ENCODE data around the gene MYO7B. TPM values are rescaled to one million over a fixed set of nuclear protein-coding genes. Genes with fewer than 3 reads are reported as not detected.

MYO7B gene
- polyA plus RNA-seq, 1 of the 3 experiments (the other 2 are of a cell fraction): 0.08 TPM

DNA sequence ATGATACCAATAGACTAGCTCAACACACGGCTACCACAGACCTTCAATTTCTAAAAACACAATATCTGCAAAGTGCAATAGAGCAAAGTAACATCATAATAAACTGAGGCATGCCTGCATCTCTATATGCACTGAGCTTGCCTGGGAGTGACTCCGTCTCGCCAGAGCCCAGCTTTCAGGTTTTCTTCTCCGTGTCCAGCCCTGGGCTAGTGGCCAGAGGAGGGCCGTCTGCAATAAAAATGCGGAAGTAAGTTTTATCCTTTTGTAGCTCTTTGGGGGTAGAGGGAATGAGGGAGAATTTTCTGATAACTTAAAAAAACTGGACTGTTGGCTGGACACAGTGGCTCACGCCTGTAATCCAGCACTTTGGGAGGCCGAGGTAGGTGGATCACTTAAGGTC, 69.5 kb downstream of the MYO7B start (continued):
- TF ChIP-seq, protein P1, sequence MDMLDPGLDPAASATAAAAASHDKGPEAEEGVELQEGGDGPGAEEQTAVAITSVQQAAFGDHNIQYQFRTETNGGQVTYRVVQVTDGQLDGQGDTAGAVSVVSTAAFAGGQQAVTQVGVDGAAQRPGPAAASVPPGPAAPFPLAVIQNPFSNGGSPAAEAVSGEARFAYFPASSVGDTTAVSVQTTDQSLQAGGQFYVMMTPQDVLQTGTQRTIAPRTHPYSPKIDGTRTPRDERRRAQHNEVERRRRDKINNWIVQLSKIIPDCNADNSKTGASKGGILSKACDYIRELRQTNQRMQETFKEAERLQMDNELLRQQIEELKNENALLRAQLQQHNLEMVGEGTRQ (IDR thresholded peaks at IDR 0.05; ENCODE audit: borderline replicate concordance, low read depth, low read length): no peak
- no peak for TF ChIP-seq TEAD4 (IDR thresholded peaks at IDR 0.05; ENCODE audit: borderline replicate concordance, insufficient read depth)
- TF ChIP-seq NFIC (IDR thresholded peaks at IDR 0.05; ENCODE audit: borderline replicate concordance): no peak
- no peak for TF ChIP-seq RCOR1 (IDR thresholded peaks at IDR 0.05; ENCODE audit: low read length)
- TF ChIP-seq, protein P2, sequence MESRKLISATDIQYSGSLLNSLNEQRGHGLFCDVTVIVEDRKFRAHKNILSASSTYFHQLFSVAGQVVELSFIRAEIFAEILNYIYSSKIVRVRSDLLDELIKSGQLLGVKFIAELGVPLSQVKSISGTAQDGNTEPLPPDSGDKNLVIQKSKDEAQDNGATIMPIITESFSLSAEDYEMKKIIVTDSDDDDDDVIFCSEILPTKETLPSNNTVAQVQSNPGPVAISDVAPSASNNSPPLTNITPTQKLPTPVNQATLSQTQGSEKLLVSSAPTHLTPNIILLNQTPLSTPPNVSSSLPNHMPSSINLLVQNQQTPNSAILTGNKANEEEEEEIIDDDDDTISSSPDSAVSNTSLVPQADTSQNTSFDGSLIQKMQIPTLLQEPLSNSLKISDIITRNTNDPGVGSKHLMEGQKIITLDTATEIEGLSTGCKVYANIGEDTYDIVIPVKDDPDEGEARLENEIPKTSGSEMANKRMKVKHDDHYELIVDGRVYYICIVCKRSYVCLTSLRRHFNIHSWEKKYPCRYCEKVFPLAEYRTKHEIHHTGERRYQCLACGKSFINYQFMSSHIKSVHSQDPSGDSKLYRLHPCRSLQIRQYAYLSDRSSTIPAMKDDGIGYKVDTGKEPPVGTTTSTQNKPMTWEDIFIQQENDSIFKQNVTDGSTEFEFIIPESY (IDR thresholded peaks at IDR 0.05; ENCODE audit: borderline replicate concordance, low read depth): no peak
- no peak for TF ChIP-seq SMC3 (IDR thresholded peaks at IDR 0.05; ENCODE audit: low read depth, low read length)

DNA sequence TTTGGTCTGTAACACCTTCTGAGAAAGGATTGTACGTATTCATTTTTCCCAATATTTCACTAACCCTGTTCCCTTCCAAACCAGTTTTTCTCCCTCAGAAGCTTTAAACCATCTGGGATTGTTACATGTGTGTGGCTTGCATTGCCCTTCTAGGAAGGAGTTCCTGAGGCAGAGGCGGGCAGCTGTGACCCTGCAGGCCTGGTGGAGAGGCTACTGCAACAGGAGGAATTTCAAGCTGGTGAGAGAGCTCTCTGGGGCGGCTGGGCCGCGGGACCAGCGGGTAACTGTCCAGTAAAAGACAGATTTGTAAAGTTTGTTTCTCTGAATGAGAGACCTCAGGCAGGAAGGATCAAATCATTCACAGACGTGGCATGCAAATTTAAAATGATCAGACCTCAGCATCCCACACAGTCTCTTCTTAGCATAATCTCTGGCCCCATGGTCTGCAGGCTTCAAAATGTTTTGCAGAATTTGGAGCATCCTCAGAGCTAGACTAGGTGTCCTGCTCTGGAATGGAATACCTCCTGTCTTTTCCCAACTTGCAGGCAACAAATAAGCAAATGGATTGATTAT, 70.3 kb downstream of the MYO7B start:
- Histone ChIP-seq H4K20me1 (ENCODE audit: insufficient read depth) (no peaks in the 10 kb centered on the region), H3F3A (replicated peaks; ENCODE audit: insufficient read depth) (no peaks in the 10 kb centered on the region), H3K27me3 (ENCODE audit: insufficient read depth) (no peaks in the 10 kb centered on the region), H3K9me3 (no peaks in the 10 kb centered on the region), H2AFZ (ENCODE audit: low read depth) (no peak overlapping the region), H3K4me3 (ENCODE audit: low read depth in 2 of 2, low read length in 1 of 2) (no peak overlapping the region), H3K9me2 (no peaks in the 10 kb centered on the region), H3K36me3 (replicated peaks in 1 of 2; ENCODE audit: control insufficient read depth in 1 of 2, insufficient read depth in 2 of 2, low read length in 1 of 2) (no peaks in the 10 kb centered on the region), H3K79me2 (ENCODE audit: insufficient read depth) (no peaks in the 10 kb centered on the region), H3K4me2 (no peak overlapping the region), H3K4me1 (ENCODE audit: control insufficient read depth in 1 of 2, insufficient read depth in 2 of 2, low read depth in 1 of 2, low read length in 1 of 2) (no peaks in the 10 kb centered on the region), H3K27ac (ENCODE audit: low read depth in 2 of 2, low read length in 1 of 2) (no peak overlapping the region), H3K9ac (no peak overlapping the region)
- CTCF ChIA-PET: interaction anchor here (2.4 kb wide), 1 partner anchor 14 kb away, joined by 11 read pairs; no protein-coding TSS in a partner anchor
- DNase-seq: no peak
- WGBS (ENCODE audit: low lambda C conversion rate): 80% methylated on average over 7 of the region's 7 CpGs
- no peak for TF ChIP-seq EP300 (IDR thresholded peaks at IDR 0.05; ENCODE audit: borderline replicate concordance in 1 of 2, low read depth in 1 of 2, low read length in 1 of 2)
- POLR2A ChIA-PET: no interaction called here

DNA sequence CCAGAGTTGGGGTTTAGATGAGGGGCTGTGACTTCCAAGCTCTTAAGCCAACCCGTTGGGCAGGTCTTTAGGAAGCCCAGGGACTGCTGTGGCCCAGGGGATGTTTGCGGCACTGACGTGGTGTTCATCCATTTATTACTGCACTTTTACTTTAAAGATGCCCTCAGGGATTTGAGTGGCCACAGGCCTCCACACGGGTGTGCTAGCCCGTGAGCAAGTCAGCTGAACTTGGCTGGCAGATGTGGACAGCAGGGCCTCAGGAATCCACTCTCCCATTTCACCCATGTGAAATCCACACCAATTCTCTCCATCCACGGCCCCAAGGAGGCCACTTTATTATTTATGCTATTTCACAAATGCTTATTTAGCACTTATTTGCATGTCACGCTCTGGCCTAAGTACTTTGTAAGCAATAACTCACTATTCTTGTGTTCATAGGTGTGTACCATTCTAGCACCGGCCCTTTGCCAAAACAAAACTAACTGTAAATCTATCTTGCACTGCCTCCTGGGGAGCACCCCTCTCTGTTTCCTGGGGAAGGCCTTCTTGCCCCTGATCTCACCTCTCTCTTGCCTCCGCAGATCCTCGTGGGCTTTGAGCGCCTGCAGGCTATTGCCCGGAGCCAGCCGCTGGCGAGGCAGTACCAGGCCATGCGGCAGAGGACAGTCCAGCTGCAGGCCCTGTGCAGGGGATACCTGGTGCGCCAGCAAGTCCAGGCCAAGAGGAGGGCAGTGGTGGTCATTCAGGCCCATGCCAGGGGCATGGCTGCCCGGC, 71.3 kb downstream of the MYO7B start:
- H3K4me3 ChIP-seq (ENCODE audit: low read depth in 2 of 2, low read length in 1 of 2): no peak overlapping the region
- no peaks in the 10 kb centered on the region for H3K9me3 ChIP-seq
- no peak overlapping the region for H2AFZ ChIP-seq (ENCODE audit: low read depth)
- CTCF ChIA-PET: interaction anchor here (1.4 to 2.0 kb wide), 3 partner anchors 15 to 43 kb away, joined by 3 to 11 read pairs (median 6); no protein-coding TSS in a partner anchor
- H3K9ac ChIP-seq: no peak overlapping the region
- no peaks in the 10 kb centered on the region for H3K4me1 ChIP-seq (ENCODE audit: control insufficient read depth in 1 of 2, insufficient read depth in 2 of 2, low read depth in 1 of 2, low read length in 1 of 2)
- H3F3A ChIP-seq (replicated peaks; ENCODE audit: insufficient read depth): no peaks in the 10 kb centered on the region
- POLR2A ChIA-PET: no interaction called here
- H3K79me2 ChIP-seq (ENCODE audit: insufficient read depth): no peaks in the 10 kb centered on the region
- no peaks in the 10 kb centered on the region for H3K27me3 ChIP-seq (ENCODE audit: insufficient read depth)
- H3K9me2 ChIP-seq: no peaks in the 10 kb centered on the region
- no peak overlapping the region for H3K4me2 ChIP-seq
- H3K36me3 ChIP-seq (replicated peaks in 1 of 2; ENCODE audit: control insufficient read depth in 1 of 2, insufficient read depth in 2 of 2, low read length in 1 of 2): no peaks in the 10 kb centered on the region
- 77% methylated on average over 13 of the region's 17 CpGs for WGBS (ENCODE audit: low lambda C conversion rate)
- DNase-seq: no peak
- H4K20me1 ChIP-seq (ENCODE audit: insufficient read depth): no peaks in the 10 kb centered on the region
- H3K27ac ChIP-seq (ENCODE audit: low read depth in 2 of 2, low read length in 1 of 2): no peak overlapping the region
- TF ChIP-seq SIN3A (IDR thresholded peaks at IDR 0.05; ENCODE audit: borderline replicate concordance, low read depth, low read length): no peak
- no peak for TF ChIP-seq SMC3 (IDR thresholded peaks at IDR 0.05; ENCODE audit: low read depth, low read length)
- no peak for TF ChIP-seq CHD2 (IDR thresholded peaks at IDR 0.05; ENCODE audit: low read length, partially characterized antibody)
- TF ChIP-seq NFIC (IDR thresholded peaks at IDR 0.05; ENCODE audit: borderline replicate concordance): no peak
- TF ChIP-seq FOXM1 (IDR thresholded peaks at IDR 0.05; ENCODE audit: low read depth): no peak
- TF ChIP-seq FOSL2 (IDR thresholded peaks at IDR 0.05; ENCODE audit: borderline replicate concordance, low read depth): no peak
- TF ChIP-seq NRF1 (IDR thresholded peaks at IDR 0.05; ENCODE audit: low read depth, low read length): no peak
- TF ChIP-seq EZH2phosphoT487 (IDR thresholded peaks at IDR 0.05; ENCODE audit: borderline replicate concordance, low read depth): no peak
- no peak for TF ChIP-seq MEF2A (IDR thresholded peaks at IDR 0.05; ENCODE audit: borderline replicate concordance, low read depth)
- TF ChIP-seq, protein P3, sequence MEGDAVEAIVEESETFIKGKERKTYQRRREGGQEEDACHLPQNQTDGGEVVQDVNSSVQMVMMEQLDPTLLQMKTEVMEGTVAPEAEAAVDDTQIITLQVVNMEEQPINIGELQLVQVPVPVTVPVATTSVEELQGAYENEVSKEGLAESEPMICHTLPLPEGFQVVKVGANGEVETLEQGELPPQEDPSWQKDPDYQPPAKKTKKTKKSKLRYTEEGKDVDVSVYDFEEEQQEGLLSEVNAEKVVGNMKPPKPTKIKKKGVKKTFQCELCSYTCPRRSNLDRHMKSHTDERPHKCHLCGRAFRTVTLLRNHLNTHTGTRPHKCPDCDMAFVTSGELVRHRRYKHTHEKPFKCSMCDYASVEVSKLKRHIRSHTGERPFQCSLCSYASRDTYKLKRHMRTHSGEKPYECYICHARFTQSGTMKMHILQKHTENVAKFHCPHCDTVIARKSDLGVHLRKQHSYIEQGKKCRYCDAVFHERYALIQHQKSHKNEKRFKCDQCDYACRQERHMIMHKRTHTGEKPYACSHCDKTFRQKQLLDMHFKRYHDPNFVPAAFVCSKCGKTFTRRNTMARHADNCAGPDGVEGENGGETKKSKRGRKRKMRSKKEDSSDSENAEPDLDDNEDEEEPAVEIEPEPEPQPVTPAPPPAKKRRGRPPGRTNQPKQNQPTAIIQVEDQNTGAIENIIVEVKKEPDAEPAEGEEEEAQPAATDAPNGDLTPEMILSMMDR (IDR thresholded peaks at IDR 0.05): no peak
- no peak for TF ChIP-seq RXRA (IDR thresholded peaks at IDR 0.05; ENCODE audit: borderline replicate concordance, low read depth)
- TF ChIP-seq, protein P4, sequence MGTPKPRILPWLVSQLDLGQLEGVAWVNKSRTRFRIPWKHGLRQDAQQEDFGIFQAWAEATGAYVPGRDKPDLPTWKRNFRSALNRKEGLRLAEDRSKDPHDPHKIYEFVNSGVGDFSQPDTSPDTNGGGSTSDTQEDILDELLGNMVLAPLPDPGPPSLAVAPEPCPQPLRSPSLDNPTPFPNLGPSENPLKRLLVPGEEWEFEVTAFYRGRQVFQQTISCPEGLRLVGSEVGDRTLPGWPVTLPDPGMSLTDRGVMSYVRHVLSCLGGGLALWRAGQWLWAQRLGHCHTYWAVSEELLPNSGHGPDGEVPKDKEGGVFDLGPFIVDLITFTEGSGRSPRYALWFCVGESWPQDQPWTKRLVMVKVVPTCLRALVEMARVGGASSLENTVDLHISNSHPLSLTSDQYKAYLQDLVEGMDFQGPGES (IDR thresholded peaks at IDR 0.05; ENCODE audit: low read depth, low read length): no peak
- no peak for TF ChIP-seq TEAD4 (IDR thresholded peaks at IDR 0.05; ENCODE audit: borderline replicate concordance, insufficient read depth)
- TF ChIP-seq EP300 (IDR thresholded peaks at IDR 0.05; ENCODE audit: borderline replicate concordance in 1 of 2, low read depth in 1 of 2, low read length in 1 of 2): no peak
